AG04450 (cell line): ENCODE measurements around the gene PRADC1. TPM values are rescaled to one million over a fixed set of nuclear protein-coding genes. Genes with fewer than 3 reads are reported as not detected.

ENCODE experiments used
- CTCF ChIA-PET: fragments of 300-600, 350-600 bp; formaldehyde crosslinking; extraction: SDS; loops from one replicate; lab custom pipeline; 2022; ENCODE audit warnings: antibody characterized with exemption, inconsistent platforms; lab: Charles Lee
- POLR2A ChIA-PET: fragments of 350-600 bp; formaldehyde crosslinking; extraction: SDS; loops from one replicate; lab custom pipeline; 2021; ENCODE audit warnings: antibody characterized with exemption, inconsistent platforms; lab: Yijun Ruan, JAX
- DNase-seq: peaks from one replicate; pipeline ENCODE4 v3.0.0-alpha.2; 2011; ENCODE audit warnings: low read depth, low spot score
- H3K27ac ChIP-seq: one replicate; pipeline ENCODE4 v1.5.1; 2012; ENCODE audit warnings: low read depth, low read length, control low read depth
- H3K27me3 ChIP-seq: one replicate; pipeline ENCODE4 v1.6.0; 2012; ENCODE audit warnings: low read length; ENCODE audit not compliant: control insufficient read depth, insufficient read depth
- H3K4me3 ChIP-seq: 2 replicates; pipeline ENCODE4 v1.5.1; 2011; ENCODE audit warnings: mild to moderate bottlenecking, low read depth, low read length, control low read depth
- H3K9me3 ChIP-seq: 2 replicates; pipeline ENCODE4 v1.5.1; 2012; ENCODE audit warnings: low read length; ENCODE audit not compliant: control insufficient read depth, insufficient read depth
- polyA plus RNA-seq: library from polyadenylated mRNA; depleted of rRNA; stranded (reverse); fragments of >200 nt; gene quantifications from 2 replicates; pipeline ENCODE4 v1.2.3, GENCODE V29; 2011
- TF ChIP-seq, protein P1 (sequence below): IDR thresholded peaks from 2 replicates; pipeline ENCODE4 v1.5.1; 2011; ENCODE audit warnings: low read depth, low read length, control low read depth, inconsistent platforms

PRADC1 gene
- polyA plus RNA-seq, 1 experiment: 11.6 TPM

DNA sequence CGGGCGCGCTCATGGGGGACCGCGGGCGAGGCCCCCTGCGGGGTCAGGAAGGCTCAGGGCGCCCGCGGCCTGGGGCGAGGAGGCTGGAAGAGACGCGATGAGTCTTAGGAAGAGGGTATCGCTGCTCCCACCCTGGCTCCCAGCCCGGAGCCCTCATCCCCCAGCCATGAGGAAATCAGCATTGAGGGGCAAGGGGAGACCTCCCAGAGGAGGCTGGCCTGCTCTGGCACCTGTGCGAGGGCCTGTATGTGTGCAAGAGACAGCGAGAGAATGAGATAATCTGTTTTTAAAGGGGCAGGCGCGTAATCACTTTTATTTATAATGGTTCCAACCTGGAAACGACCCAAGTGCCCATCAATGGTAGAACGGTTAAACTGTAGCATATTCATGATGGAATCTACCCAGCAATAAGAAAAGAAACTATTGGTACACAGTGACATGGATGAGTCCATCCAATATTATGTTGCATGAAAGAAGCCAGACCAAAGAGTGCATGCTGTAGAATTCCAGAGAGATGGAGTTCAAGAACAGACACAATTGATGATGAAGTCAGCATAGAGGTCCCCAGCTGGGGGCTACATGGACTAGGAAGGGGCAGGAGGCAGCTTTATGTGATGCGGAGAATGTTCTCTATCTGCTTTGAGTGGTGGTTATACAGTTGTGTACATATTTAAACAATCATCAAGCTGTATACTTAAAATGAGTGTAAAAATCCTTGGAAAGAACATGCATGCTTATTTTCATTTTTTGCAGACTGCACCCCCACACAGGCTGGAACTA, 36.8 kb upstream of the PRADC1 start:
- Histone ChIP-seq H3K9me3 (no peaks in the 10 kb centered on the region; the same call in 1 of the 2 replicates), H3K27ac (no peak overlapping the region), H3K4me3 (no peak overlapping the region), H3K27me3 (peaks cover 27% of the 10 kb centered on the region)
- no peak for DNase-seq
- TF ChIP-seq, protein P1, sequence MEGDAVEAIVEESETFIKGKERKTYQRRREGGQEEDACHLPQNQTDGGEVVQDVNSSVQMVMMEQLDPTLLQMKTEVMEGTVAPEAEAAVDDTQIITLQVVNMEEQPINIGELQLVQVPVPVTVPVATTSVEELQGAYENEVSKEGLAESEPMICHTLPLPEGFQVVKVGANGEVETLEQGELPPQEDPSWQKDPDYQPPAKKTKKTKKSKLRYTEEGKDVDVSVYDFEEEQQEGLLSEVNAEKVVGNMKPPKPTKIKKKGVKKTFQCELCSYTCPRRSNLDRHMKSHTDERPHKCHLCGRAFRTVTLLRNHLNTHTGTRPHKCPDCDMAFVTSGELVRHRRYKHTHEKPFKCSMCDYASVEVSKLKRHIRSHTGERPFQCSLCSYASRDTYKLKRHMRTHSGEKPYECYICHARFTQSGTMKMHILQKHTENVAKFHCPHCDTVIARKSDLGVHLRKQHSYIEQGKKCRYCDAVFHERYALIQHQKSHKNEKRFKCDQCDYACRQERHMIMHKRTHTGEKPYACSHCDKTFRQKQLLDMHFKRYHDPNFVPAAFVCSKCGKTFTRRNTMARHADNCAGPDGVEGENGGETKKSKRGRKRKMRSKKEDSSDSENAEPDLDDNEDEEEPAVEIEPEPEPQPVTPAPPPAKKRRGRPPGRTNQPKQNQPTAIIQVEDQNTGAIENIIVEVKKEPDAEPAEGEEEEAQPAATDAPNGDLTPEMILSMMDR: no peak
- POLR2A ChIA-PET: no interaction called here
- CTCF ChIA-PET: no interaction called here

DNA sequence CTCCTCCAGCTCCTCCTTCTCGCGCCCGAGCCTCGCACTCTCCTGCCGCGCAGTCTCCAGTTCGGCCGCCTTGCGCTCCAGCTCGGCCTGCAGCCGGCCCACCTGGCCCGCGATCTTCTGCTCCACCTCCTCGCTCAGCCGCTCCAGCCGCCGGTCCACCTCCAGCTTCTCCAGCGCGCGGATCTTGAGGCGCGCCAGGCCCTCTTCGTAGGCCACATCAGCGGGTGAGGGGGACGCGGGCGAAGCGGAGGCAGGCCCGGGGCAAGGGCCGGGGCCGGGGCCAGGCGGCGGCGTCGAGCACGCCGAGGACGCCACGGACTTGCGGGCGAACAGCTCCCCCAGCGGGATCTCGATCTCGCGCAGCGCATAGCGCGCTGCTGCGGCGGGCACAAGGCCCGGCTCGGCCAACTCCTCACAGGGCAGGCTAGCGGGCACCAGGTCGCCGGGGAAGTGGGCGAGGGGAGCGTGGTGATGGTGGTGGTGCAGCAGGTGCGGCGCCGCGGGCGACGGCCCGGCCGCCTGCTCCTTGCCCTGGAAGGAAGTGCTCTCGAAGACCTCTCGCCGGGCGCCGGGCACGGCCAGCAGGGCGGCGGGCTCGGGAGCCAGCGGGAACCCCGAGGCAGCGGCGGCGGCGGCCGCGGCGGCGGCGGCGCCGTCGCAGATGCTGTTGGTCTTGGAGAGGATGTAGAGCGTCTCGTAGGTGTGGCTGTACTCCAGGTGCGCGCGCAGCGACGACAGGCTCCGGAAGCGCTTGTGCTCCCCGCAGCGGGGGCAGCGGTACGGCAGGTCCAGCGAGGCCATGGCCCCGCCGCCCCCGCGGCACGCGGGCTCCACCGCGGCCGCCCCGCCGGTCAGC, 36.0 kb upstream of the PRADC1 start:
- Histone ChIP-seq H3K27ac (no peak overlapping the region), H3K27me3 (peaks cover 27% of the 10 kb centered on the region), H3K9me3 (no peaks in the 10 kb centered on the region; the same call in 1 of the 2 replicates), H3K4me3 (no peak overlapping the region)
- ChIA-PET CTCF (interaction anchor here (0.6 to 1.3 kb wide), 2 partner anchors 22 to 117 kb away, joined by 4 to 5 read pairs; partner anchors contain the start of gene ALMS1), POLR2A (interaction anchor here (1.0 kb wide), 2 partner anchors 18 to 35 kb away, joined by 3 to 4 read pairs; partner anchors contain the start of gene CCT7)
- TF ChIP-seq, protein P1: peak; percentile 18
- no peak for DNase-seq

DNA sequence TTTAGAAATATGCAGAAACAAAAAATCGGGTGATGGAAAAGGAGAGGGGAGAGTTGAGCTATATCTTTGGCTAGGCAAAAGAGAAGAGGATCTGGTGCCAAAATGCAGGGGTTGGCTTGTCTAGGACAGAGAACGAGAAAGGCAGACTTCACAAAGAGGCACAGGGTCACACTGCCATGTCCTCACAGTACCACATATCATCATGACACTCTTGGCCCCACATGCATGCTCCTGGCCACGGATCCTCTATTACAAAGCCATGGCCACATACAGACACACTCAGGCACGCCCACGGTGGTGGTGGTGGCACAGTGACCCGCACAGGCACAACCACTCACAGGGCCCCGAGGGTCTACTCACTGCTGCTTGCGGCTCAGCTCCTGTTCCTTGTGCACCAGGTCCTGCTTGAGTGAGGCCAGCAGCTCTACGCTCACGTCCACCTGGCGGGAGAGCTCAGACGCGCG, 35.4 kb upstream of the PRADC1 start:
- H3K27me3 ChIP-seq: peaks cover 27% of the 10 kb centered on the region
- H3K27ac ChIP-seq: no peak overlapping the region
- no peak for DNase-seq
- H3K4me3 ChIP-seq: no peak overlapping the region
- ChIA-PET POLR2A (interaction anchor here (1.0 kb wide), 2 partner anchors 18 to 34 kb away, joined by 3 to 4 read pairs; partner anchors contain the start of gene CCT7), CTCF (interaction anchor here (0.6 to 1.3 kb wide), 3 partner anchors 21 to 117 kb away, joined by 4 to 5 read pairs (median 4); partner anchors contain the start of gene ALMS1)
- TF ChIP-seq, protein P1: no peak
- H3K9me3 ChIP-seq: no peaks in the 10 kb centered on the region; the same call in 1 of the 2 replicates

DNA sequence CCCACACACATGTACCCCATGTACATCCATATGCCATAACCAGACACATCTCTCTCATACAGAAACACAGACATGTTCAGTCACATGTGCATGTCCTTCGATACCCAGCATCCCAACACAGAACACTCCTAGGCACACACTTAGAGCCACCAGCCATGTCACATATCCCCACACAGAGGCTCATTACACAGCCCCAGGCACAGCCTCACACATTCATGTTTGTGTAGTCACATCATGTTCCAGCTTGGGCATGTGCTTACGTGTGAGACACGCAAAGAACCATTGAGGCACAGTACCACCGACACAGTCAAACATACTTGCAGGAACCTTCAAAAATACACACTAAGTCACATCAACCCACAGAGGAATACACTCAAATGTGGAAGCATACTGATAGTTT, 34.0 kb upstream of the PRADC1 start:
- TF ChIP-seq, protein P1: no peak
- DNase-seq: no peak
- POLR2A ChIA-PET: no interaction called here
- CTCF ChIA-PET: interaction anchor here (1.1 kb wide), 1 partner anchor 23 kb away, joined by 4 read pairs; no protein-coding TSS in a partner anchor
- no peak overlapping the region for H3K27ac ChIP-seq
- H3K27me3 ChIP-seq: peaks cover 27% of the 10 kb centered on the region
- no peaks in the 10 kb centered on the region; the same call in 1 of the 2 replicates for H3K9me3 ChIP-seq
- H3K4me3 ChIP-seq: no peak overlapping the region
